SHP77 treated with DMSO at 0.1 percent for 48 hours (cell line): ENCODE data around the gene IL17D.
A peak's percentile ranks its signal among the peaks of the same experiment; 100 is the strongest.

ENCODE experiments used
- DNase-seq: peaks from one replicate; lab custom pipeline; 2025; lab: John Stamatoyannopoulos, UW

IL17D gene

DNA sequence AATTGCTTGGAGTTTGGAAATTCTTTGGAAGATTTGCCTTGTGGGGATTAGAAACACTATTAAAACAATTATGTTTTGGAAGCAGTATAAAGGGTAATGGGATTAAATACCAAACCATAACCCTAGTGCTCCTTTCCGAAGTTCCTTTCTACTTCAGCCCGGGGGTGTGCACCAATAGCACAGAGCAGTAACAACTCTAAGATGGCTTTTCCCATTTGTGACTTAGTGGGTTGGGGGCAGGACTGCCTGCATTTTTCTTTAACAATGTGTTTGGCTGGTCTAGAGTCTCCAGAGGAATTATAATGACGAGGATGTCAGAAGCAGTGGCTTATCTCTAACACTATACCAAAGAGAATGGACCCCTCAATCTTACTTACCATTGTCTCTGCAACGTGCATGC, 11.9 kb upstream of the IL17D start:
- DNase-seq = no peak

GRCh38 chr13:20696073-20696472, 7.4 kb upstream of the IL17D start:
- DNase-seq = no peak

- DNase-seq = no peak
Measured at GRCh38 chr13:20699715-20700114, 3.8 kb upstream of the IL17D start.

- DNase-seq = no peak
Measured at GRCh38 chr13:20700288-20700687, 3.2 kb upstream of the IL17D start.

GRCh38 chr13:20701461-20701860, 2.0 kb upstream of the IL17D start:
- DNase-seq = no peak

GRCh38 chr13:20702530-20702914, 977 bp upstream of the IL17D start:
- no peak for DNase-seq

DNA sequence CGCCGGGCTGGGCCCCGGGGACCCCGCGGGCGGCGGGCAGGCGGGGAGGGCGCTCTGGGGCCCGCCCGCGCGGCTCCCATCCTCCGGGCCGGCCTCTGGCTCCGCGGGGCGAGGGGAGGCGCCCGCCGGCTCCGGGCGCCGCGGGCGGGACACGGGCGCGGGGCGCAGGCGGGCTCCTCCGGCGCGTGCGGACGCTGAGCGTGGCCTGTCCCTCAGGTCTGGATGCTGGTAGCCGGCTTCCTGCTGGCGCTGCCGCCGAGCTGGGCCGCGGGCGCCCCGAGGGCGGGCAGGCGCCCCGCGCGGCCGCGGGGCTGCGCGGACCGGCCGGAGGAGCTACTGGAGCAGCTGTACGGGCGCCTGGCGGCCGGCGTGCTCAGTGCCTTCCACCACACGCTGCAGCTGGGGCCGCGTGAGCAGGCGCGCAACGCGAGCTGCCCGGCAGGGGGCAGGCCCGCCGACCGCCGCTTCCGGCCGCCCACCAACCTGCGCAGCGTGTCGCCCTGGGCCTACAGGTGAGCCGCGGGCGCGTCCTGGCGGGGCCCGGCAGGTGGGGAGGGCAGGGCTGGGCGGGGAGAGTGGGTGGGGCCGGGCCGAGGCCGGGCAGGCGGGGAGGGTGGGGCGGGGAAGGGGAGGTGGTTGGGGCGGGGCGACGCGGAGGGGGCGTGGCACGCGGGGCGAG, 420 bp downstream of the IL17D start:
- peak; percentile 20 for DNase-seq

- no peak for DNase-seq
Measured at GRCh38 chr13:20704459-20705069, 1.1 kb downstream of the IL17D start.

- DNase-seq = no peak
Measured at GRCh38 chr13:20706661-20707060, 3.2 kb downstream of the IL17D start.

DNA sequence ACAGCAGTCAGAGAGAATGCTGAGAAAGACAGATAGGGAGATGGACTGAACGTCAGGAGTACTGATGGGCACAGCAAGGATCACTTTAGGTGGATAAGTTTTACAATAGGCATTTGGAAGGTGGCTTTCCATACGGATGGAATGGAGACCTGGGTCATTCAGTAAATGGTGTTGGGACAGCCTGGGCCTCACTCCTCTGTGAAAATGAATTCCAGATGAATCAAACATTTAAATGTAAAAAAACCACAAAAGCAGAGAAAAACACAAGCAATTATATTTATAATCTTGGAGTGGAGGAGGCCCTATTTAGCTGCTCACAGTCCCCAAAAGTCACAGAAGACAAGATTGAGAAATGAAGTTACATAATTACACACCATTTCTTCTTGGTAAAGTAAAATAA, 4.7 kb downstream of the IL17D start:
- no peak for DNase-seq

DNA sequence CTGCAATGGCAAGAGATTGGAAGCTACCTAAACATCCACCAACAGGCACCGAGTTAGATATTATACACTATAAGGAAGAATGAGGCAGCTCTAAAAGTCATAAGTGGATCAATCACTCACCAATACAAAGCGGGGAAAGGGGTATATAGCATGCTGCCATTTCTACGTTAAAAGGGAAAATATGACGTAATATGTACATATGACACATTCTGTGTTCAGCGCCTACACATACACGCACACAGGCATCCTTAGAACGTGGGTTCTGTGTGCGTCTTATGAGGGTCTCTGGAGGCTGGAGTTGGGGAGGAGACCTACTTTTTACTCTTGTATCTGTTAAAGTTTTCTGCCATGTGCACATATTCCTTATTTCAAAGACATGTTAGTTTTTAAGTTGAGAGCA, 5.9 kb downstream of the IL17D start:
- no peak for DNase-seq

DNA sequence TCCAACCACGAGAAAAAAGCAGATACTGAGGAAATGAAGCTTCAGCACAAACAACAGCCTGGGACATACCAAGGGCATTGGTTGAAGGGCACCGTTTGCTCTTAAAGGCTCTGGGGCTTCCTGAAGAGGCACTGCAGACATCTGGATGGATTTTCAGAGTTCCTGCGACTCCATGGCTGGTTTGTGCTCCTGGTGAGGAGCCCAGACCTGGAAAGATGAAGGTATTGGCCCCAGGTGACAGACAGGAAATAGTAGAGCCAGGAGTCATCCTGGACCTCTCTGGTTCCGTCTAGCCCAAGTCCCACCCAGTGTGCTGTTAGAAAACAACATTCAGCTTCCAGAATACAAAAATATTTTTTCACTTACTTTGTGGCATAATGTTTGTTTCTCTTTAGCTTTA, 6.3 kb downstream of the IL17D start:
- no peak for DNase-seq

DNA sequence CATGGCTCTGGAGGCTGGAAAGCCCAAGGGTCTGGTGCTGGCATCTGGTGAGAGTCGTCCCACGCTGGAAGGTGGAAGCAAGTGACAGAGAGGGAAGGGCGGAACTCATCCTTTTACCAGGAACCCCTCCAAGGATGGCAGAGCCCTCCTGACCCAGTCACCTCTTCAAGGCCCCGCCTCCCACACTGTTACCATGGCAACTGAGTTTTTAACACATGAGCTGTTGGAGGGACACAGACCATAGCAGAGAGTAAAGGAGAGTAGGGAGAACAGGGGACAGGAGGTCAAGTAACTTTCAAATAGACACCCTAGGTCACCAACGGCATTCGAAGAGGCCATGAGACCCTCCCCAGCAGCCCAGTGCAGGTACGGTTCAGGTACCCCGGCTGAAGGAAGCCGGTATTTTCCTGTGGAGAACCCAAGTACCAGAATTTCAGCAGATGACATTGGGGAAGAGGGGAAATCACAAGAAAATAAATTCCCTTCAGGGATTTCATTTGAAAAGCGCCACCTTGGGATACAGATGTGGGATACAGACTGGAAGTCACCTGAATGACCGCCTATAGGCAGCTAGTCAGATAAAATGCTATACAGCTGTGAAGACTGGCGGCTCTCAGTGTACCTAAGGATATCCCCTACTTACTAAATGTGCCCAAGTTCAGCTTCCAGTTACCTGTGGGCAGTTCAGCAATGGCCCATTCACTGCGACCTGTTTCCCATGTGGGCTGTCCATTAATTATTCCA, 8.0 kb downstream of the IL17D start:
- no peak for DNase-seq

- no peak for DNase-seq
Measured at GRCh38 chr13:20713014-20713376, 9.5 kb downstream of the IL17D start.

- no peak for DNase-seq
Measured at GRCh38 chr13:20713751-20714150, 10.3 kb downstream of the IL17D start.

DNA sequence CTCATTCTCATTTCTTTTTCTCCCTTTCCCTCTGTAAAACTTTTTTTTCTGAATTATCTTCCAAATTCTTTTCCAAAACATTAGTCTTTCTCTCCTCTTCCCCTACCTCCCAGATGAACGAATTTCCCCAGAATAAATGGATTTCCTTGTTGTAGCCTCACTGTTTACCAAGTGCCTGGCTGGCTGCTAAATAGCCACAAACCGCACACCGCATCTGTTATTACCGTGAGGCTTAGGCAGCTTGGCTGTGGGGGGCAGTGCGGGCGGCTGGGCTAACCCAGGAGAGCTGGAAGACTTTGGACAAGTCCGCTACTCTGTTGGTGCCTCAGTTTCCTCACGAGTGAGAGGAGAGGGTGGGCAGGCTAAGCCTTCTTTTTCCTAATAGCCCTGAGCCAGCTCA, 10.7 kb downstream of the IL17D start:
- no peak for DNase-seq

- DNase-seq = no peak
Measured at GRCh38 chr13:20714563-20715329, 11.2 kb downstream of the IL17D start.

- no peak for DNase-seq
Measured at GRCh38 chr13:20715330-20715712, 11.8 kb downstream of the IL17D start.

GRCh38 chr13:20716951-20717350, 13.5 kb downstream of the IL17D start:
- no peak for DNase-seq

DNA sequence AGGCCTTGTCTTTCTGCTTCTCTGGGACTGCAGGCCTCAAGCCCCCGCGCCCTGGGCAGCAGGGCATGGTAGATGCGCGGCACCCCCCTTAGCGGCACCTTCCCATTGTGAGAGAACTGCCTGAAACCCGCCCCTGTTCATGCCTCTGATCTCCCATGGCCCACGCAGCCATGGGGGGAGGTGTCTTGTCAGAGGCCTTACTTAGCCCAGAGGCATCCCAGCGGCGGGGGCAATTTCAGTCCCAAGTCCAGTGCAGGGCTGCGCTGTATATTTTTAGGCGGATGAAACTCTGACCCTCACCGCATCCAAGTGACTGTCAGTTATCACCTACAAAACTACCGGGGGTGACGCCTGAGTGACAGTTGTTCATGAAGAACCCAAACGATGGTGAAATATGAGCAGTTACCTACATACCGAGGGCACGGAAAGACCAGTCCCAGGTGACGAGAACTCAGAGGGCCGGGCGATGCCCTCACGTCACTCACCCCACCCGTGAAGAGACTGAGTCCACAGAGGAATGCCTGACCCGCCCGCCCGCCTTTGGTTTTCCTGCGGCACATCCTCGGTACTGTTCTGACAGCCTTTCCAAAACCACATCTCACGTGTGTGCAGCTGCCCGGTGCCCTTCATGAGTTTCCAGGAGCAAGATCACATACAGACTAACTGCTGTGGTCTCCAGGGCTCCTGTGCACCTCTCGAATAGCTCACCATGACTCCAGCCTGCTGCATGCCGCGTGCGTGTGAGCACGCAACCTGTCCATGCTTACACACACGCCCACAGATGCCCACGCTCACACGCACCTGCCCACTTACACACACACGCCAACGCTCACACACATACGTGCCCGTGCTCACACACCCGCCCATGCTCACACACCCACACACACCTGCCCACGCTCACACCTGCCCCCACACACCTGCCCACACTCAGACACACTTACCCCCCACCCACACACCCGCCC, 14.4 kb downstream of the IL17D start:
- no peak for DNase-seq

- no peak for DNase-seq
Measured at GRCh38 chr13:20718958-20719566, 15.6 kb downstream of the IL17D start.
